Body of pancreas (tissue), 4 donors: ENCODE results near the gene RNPEPL1. TPM values are rescaled to one million over a fixed set of nuclear protein-coding genes. Genes with fewer than 3 reads are reported as not detected.

ENCODE experiments used
- ATAC-seq: fragments of 150-250 bp; one replicate; pipeline ENCODE4 v1.9.1; 2016
- DNase-seq, 4 donors: peaks; one replicate each; pipeline ENCODE4 v3.0.0-alpha.2; 2019
- H3K27ac ChIP-seq, 4 donors: fragments of 200-600 bp; sonication (generic); 1 replicate in 3 of 4; 2 replicates in 1 of 4; pipeline versions ENCODE4 v1.5.1 to v1.6.1; 2016 to 2019; ENCODE audit warnings: mild to moderate bottlenecking in 1 of 4, mixed read lengths in 1 of 4, moderate library complexity in 1 of 4
- H3K27me3 ChIP-seq, 2 donors: fragments of 200-600 bp; sonication (generic); one replicate each; pipeline ENCODE4 v1.6.0; 2016; ENCODE audit warnings: mild to moderate bottlenecking in 1 of 2
- H3K36me3 ChIP-seq, 2 donors: fragments of 200-600 bp; sonication (generic); replicated peaks in 1 of 2; 2 replicates each; pipeline ENCODE4 v1.5.1; 2016; ENCODE audit warnings: low read depth in 2 of 2; ENCODE audit not compliant: insufficient read depth in 1 of 2
- H3K4me1 ChIP-seq: fragments of 200-600 bp; sonication (generic); one replicate; pipeline ENCODE4 v1.6.0; 2016
- H3K4me3 ChIP-seq, 2 donors: fragments of 200-600 bp; sonication (generic); 1 replicate in 1 of 2; 2 replicates in 1 of 2; pipeline ENCODE4 v1.5.1; 2016 to 2019
- H3K9me3 ChIP-seq, 3 donors: fragments of 200-600 bp; sonication (generic); 1 replicate in 2 of 3; 2 replicates in 1 of 3; pipeline ENCODE4 v1.5.1; 2016
- POLR2A ChIP-seq, 3 donors: fragments of 450-650 bp; IDR thresholded peaks; one replicate each; pipeline ENCODE4 v1.6.1; 2016; ENCODE audit warnings: antibody characterized with exemption in 3 of 3, mild to moderate bottlenecking in 2 of 3
- WGBS, 2 donors: methylation state at CpG; one replicate each; pipeline ENCODE4 v1.1.5; 2017; 5-methylcytosine and 5-hydroxymethylcytosine counted together
- intact Hi-C: fragments of 100-400 bp; cut with DNase I; formaldehyde crosslinking; loops from one replicate; pipeline ENCODE4 v1.15.1; 2023
- total RNA-seq, 2 donors: library from RNA; depleted of rRNA; stranded (reverse); fragments of >200 nt; gene quantifications; one replicate each; pipeline ENCODE4 v1.1.0, GENCODE V29; 2016
- TF ChIP-seq, protein P1 (sequence below), 7 experiments: fragments of 450-650 bp in 4 of 7; fragments of 200-600 bp in 3 of 7; sonication (generic) in 3 of 7; IDR thresholded peaks; one replicate each; pipeline ENCODE4 v1.5.1; 2016 to 2019; ENCODE audit warnings: antibody characterized with exemption in 7 of 7

The RNPEPL1 gene
- total RNA-seq, 2 donors from 2014 or later: 63.3 to 162 TPM

DNA sequence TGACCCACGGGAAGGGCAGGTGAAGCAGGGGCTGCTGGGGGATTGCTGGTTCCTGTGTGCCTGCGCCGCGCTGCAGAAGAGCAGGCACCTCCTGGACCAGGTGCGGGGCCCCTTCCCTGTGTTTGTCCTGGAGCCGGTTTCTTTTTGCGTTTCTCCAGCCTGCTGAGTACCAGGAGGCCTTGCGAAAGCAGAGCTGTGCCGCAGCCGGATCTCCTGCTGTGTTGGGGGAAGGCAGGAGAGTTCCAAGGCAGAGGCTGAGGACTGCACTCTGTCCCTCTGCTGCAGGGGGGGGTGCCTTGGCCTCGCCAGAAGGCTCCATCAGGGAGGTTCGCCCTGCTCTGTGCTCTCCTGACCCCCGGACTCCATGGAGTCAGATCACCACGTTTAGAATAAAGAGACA, 21.1 kb downstream of the RNPEPL1 start:
- Histone ChIP-seq H3K27ac (no peak overlapping the region), H3K9me3 (no peaks in the 10 kb centered on the region), H3K27me3 (no peaks in the 10 kb centered on the region), H3K4me3 (no peak overlapping the region), H3K36me3 (no peaks in the 10 kb centered on the region), H3K4me1 (peaks cover 27% of the 10 kb centered on the region)
- WGBS, 2 donors: 76 to 83% methylated on average over 7 to 10 of the region's 14 CpGs
- DNase-seq (peak in 1 of 4 donors; percentile 7), ATAC-seq (no peak)
- intact Hi-C loops: no loop called here
- TF ChIP-seq, protein P1, sequence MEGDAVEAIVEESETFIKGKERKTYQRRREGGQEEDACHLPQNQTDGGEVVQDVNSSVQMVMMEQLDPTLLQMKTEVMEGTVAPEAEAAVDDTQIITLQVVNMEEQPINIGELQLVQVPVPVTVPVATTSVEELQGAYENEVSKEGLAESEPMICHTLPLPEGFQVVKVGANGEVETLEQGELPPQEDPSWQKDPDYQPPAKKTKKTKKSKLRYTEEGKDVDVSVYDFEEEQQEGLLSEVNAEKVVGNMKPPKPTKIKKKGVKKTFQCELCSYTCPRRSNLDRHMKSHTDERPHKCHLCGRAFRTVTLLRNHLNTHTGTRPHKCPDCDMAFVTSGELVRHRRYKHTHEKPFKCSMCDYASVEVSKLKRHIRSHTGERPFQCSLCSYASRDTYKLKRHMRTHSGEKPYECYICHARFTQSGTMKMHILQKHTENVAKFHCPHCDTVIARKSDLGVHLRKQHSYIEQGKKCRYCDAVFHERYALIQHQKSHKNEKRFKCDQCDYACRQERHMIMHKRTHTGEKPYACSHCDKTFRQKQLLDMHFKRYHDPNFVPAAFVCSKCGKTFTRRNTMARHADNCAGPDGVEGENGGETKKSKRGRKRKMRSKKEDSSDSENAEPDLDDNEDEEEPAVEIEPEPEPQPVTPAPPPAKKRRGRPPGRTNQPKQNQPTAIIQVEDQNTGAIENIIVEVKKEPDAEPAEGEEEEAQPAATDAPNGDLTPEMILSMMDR (IDR thresholded peaks at IDR 0.05): no peak
- no peak for TF ChIP-seq POLR2A (IDR thresholded peaks at IDR 0.05)

- DNase-seq (no peak), ATAC-seq (no peak)
- TF ChIP-seq, protein P1 (IDR thresholded peaks at IDR 0.05): no peak
- TF ChIP-seq POLR2A (IDR thresholded peaks at IDR 0.05): no peak
- no peak overlapping the region for H3K27ac ChIP-seq
- intact Hi-C loops: no loop called here
- peaks cover 21% of the 10 kb centered on the region for H3K4me1 ChIP-seq
- H3K27me3 ChIP-seq: no peaks in the 10 kb centered on the region
- H3K4me3 ChIP-seq: no peak overlapping the region
- no peaks in the 10 kb centered on the region for H3K36me3 ChIP-seq
- 71 to 88% methylated on average over 5 to 16 of the region's 16 CpGs for WGBS, 2 donors
- H3K9me3 ChIP-seq: no peaks in the 10 kb centered on the region
Observed at GRCh38 chr2:240589850-240590525, 21.7 kb downstream of the RNPEPL1 start.

- Histone ChIP-seq H3K9me3 (no peaks in the 10 kb centered on the region), H3K27me3 (no peaks in the 10 kb centered on the region), H3K4me1 (peaks cover 15% of the 10 kb centered on the region), H3K27ac (no peak overlapping the region), H3K4me3 (no peak overlapping the region), H3K36me3 (no peaks in the 10 kb centered on the region)
- intact Hi-C loops: no loop called here
- 81 to 92% methylated on average over 7 to 20 of the region's 21 CpGs for WGBS, 2 donors
- TF ChIP-seq, protein P1 (IDR thresholded peaks at IDR 0.05): no peak
- no peak for TF ChIP-seq POLR2A (IDR thresholded peaks at IDR 0.05)
- ATAC-seq (no peak), DNase-seq (no peak)
Observed at GRCh38 chr2:240590681-240591111, 22.4 kb downstream of the RNPEPL1 start.

DNA sequence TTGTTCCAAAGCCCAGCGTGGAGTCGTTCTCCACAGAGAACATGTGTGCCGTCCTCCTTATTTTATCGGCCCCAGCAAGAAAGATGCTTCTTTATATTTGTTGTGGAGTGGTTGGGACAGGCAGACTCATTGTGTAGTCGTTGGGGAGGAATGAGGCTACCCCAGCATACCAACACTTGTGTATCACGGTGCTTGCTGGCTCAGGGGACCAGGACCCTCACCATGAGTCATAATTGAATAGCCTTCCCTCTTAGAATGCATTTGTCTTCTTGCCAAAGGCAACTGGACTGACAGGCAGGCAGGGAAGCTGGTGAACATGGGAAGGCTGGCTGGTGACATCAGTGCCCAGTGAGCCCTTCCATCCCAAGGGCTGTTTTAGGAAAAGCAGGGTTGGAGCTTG, 22.9 kb downstream of the RNPEPL1 start:
- no peaks in the 10 kb centered on the region for H3K36me3 ChIP-seq

More for the DNA sequence above, 22.9 kb downstream of the RNPEPL1 start:
- H3K4me1 ChIP-seq: peaks cover 15% of the 10 kb centered on the region
- DNase-seq (no peak), ATAC-seq (no peak)
- H3K27ac ChIP-seq: no peak overlapping the region
- H3K27me3 ChIP-seq: no peaks in the 10 kb centered on the region
- 85 to 89% methylated on average over 6 of the region's 6 CpGs for WGBS, 2 donors
- no peaks in the 10 kb centered on the region for H3K9me3 ChIP-seq
- H3K4me3 ChIP-seq: no peak overlapping the region
- TF ChIP-seq, protein P1 (IDR thresholded peaks at IDR 0.05): no peak
- TF ChIP-seq POLR2A (IDR thresholded peaks at IDR 0.05): no peak
- intact Hi-C loops: no loop called here
